Epithelial cell of proximal tubule (primary cell): ENCODE measurements around the gene PLCL2. TPM values are rescaled to one million over a fixed set of nuclear protein-coding genes. Genes with fewer than 3 reads are reported as not detected.

Source experiments
- DNase-seq: peaks from one replicate; pipeline ENCODE4 v3.0.0-alpha.2; 2011; ENCODE audit warnings: low read depth
- H3K4me3 ChIP-seq: 2 replicates; pipeline ENCODE4 v1.5.1; 2011; ENCODE audit warnings: low read depth, mild to moderate bottlenecking, low read length
- total RNA-seq: library from RNA; depleted of rRNA; stranded (reverse); fragments of >200 nt; gene quantifications from 2 replicates; pipeline ENCODE4 v1.2.3, GENCODE V29; 2015
- TF ChIP-seq, protein P1 (sequence below): conservative IDR thresholded peaks from 2 replicates; pipeline ENCODE4 v1.5.1; 2012; ENCODE audit warnings: low read depth, mild to moderate bottlenecking, low read length

PLCL2 gene
- total RNA-seq, 1 donor from 2014 or later: 3.5 TPM

DNA sequence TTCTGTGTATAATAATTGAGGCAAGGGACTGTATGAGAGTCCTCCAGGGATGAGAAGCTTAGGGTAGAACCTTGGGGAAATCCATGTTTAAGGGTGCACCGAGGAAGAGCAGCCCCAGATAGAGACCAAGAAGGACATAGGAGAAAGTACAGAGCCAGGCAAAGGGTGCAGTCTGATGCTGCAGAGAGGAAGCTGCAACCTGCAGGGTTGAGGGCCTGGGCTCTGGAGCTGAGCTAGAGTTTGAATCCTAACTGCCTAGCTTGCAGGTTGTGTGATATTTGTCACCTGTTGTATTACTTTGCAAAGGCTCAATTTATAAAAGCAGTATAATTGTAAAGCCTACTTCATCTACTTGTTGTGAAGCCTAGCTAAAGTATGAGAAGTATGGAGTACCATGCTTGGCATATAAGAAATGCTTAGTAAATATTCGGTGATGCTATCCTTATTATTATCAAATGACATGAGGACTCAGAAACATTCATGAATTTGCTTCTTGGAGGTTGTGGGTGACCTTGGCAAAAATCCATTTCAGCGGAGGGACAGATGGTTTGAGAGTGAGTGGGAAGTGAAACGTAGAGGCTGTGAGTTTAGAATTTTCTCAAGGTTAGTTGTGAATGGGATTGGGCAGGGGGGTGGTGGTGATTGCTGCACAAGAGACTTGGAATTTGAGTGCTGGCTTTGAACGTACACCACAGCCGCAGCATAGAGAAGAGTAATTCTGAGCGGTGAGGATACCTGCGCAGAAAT lies 43.8 kb downstream of the PLCL2 start:
- TF ChIP-seq, protein P1, sequence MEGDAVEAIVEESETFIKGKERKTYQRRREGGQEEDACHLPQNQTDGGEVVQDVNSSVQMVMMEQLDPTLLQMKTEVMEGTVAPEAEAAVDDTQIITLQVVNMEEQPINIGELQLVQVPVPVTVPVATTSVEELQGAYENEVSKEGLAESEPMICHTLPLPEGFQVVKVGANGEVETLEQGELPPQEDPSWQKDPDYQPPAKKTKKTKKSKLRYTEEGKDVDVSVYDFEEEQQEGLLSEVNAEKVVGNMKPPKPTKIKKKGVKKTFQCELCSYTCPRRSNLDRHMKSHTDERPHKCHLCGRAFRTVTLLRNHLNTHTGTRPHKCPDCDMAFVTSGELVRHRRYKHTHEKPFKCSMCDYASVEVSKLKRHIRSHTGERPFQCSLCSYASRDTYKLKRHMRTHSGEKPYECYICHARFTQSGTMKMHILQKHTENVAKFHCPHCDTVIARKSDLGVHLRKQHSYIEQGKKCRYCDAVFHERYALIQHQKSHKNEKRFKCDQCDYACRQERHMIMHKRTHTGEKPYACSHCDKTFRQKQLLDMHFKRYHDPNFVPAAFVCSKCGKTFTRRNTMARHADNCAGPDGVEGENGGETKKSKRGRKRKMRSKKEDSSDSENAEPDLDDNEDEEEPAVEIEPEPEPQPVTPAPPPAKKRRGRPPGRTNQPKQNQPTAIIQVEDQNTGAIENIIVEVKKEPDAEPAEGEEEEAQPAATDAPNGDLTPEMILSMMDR: no peak
- DNase-seq: no peak
- no peak overlapping the region for H3K4me3 ChIP-seq

DNA sequence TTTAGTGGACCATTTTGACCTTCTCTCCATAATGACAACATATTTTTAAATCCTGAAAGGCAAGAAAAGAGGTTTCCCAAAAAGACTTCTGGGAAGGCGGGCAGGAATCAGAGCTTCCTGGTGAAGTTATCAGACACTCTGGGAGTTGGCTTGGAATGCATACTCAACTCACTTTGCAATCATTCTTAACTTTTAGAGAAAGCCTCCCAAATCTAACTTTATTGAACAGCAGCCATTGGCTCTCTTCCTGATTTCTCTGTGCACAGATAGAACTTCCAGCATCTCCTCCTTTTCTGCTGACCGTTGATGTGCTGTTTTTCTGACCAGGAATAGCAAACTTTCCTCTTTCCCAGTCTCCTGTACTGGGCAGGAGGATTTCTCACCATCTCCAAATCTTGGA lies 44.6 kb downstream of the PLCL2 start:
- TF ChIP-seq, protein P1: no peak
- H3K4me3 ChIP-seq: no peak overlapping the region
- no peak for DNase-seq

DNA sequence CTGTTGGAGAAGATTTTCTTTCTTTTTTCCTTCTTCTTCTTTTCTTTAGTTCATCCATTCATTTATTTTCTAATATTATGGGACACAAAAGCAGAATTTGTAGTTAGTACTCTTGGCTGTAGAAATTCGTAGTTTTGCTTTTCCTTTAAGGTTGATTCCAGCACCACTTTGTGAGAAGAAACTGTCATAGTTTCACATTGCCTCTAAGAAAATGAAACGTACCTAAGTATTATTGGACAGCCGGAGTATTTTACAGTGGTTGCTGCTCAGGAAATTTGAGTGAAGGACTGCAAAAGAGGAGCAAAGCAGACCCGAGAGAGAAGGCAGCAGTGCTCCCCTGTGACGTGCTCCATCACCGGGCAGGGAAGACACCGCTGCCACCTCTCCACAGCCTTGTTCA lies 48.1 kb downstream of the PLCL2 start:
- TF ChIP-seq, protein P1: no peak
- DNase-seq: no peak
- no peak overlapping the region for H3K4me3 ChIP-seq

DNA sequence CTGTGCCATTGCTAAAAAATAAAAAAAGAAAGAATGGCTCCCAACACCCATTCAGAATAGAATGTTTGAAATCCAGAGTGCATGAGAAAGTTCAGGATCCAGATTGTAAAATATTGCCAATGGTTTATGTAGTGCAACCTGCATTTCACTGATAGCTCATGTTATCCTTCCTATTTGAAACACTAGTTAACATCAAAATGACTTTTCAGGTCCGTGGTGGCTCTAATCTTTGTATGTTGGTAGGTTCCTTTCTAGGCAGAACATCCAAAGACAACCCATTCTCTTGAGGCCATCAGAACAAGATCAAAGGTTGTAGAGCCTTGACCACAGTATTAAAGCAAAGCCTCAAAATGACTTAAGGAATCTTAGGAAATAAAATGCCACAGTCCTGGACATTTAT lies 51.0 kb downstream of the PLCL2 start:
- DNase-seq: no peak
- TF ChIP-seq, protein P1: no peak
- no peak overlapping the region for H3K4me3 ChIP-seq

DNA sequence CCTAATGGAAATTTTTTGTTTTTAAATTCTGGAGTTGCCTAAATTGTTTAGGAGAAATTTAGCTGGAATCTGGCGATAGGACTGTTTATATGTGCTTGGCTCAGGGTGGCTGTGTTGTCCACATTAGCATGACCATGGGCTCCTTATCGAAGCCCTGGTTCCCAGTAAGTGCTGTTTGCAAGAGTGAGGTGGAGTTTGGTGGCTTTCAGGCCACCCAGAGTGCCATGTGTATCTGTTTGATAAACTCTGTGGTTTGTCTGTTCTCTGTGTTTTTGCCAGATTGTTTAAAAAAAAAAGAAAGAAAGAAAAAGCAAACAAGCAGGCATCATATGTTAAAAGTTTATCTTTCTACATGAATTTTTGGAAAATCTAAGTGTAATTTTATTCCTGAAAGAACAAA lies 51.5 kb downstream of the PLCL2 start:
- TF ChIP-seq, protein P1: no peak
- DNase-seq: no peak
- H3K4me3 ChIP-seq: no peak overlapping the region

DNA sequence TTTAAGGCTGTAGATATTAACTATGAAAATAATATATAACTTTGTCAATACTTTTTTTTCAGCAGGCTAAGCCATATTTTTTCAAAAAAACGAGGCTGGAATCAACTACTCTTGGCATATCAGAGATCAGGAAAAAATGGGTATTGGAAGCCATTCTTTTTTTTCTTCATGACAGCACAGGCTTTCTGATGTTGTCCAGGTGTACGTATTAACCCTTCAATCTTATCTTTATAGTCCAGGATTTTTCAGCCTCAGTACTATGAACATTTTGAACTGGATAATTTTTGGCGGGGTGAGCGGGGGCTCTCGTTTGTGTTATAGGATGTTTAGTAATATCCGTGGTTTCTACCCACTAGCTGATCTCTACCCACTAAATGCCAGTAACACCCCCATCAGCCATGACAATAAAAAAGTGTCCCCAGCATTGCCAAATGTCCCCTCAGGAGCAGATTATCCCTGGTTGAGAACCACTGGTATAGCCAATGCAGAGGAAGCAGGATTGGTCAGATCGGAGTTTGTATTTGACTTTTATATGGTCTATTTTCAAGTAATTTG lies 52.0 kb downstream of the PLCL2 start:
- H3K4me3 ChIP-seq: no peak overlapping the region
- TF ChIP-seq, protein P1: no peak
- no peak for DNase-seq
